ENCODE data around the gene PEX10.
A peak's percentile ranks its signal among the peaks of the same experiment; 100 is the strongest.
"Not testable (repeated sequence)": the region's sequence is repeated elsewhere in the genome, so short reads cannot be mapped to it uniquely, and the experiment has no call there.

The PEX10 gene

GRCh38 chr1:2412395-2412772 is at the start of gene PEX10:
Gene PEX10, minus strand, starts transcription at chr1:2412564. Its CDS starts 62 bp downstream, at chr1:2412502.
- peak; percentile 99 for DNase-seq

- DNase-seq = no peak
Observed at GRCh38 chr1:2460996-2461751, 48.8 kb upstream of the PEX10 start.

GRCh38 chr1:2460203-2460602 is 47.8 kb upstream of the PEX10 start:
- no peak for DNase-seq

- DNase-seq = no peak
Observed at GRCh38 chr1:2459757-2460156, 47.4 kb upstream of the PEX10 start.

- not testable (repeated sequence) for DNase-seq
Observed at GRCh38 chr1:2459102-2459753, 46.9 kb upstream of the PEX10 start.

- no peak for DNase-seq
Observed at GRCh38 chr1:2458687-2459086, 46.3 kb upstream of the PEX10 start.

GRCh38 chr1:2457444-2457843 is 45.1 kb upstream of the PEX10 start:
- no peak for DNase-seq

GRCh38 chr1:2455757-2456156 is 43.4 kb upstream of the PEX10 start:
- no peak for DNase-seq

GRCh38 chr1:2454227-2454626 is 41.9 kb upstream of the PEX10 start:
- DNase-seq = no peak

GRCh38 chr1:2452932-2453315 is 40.6 kb upstream of the PEX10 start:
- no peak for DNase-seq

- no peak for DNase-seq
Observed at GRCh38 chr1:2452201-2452931, 40.0 kb upstream of the PEX10 start.

GRCh38 chr1:2451741-2452140 is 39.4 kb upstream of the PEX10 start:
- no peak for DNase-seq

- DNase-seq = no peak
Observed at GRCh38 chr1:2449636-2450454, 37.5 kb upstream of the PEX10 start.

- no peak for DNase-seq
Observed at GRCh38 chr1:2448098-2448445, 35.7 kb upstream of the PEX10 start.

- DNase-seq = no peak
Observed at GRCh38 chr1:2447276-2448097, 35.1 kb upstream of the PEX10 start.

- DNase-seq = no peak
Observed at GRCh38 chr1:2446861-2447260, 34.5 kb upstream of the PEX10 start.

GRCh38 chr1:2446394-2446793 is 34.0 kb upstream of the PEX10 start:
- no peak for DNase-seq

GRCh38 chr1:2445823-2446215 is 33.5 kb upstream of the PEX10 start:
- no peak for DNase-seq

- no peak for DNase-seq
Observed at GRCh38 chr1:2445162-2445822, 32.9 kb upstream of the PEX10 start.

GRCh38 chr1:2444138-2444591 is 31.8 kb upstream of the PEX10 start:
- no peak for DNase-seq

GRCh38 chr1:2443277-2444137 is 31.1 kb upstream of the PEX10 start:
- peak; percentile 30 for DNase-seq

All from hematopoietic multipotent progenitor cell treated with erythropoietin and hydrocortisone succinate and interleukin-3 and kit ligand, for 4 days (in vitro differentiated cells).